GM18502 (cell line): ENCODE measurements around the gene RANBP6.

ENCODE experiments used
- ATAC-seq: cut with Tn5 transposase; IDR thresholded peaks from one replicate; pipeline ENCODE4 v1.9.1; 2021; ENCODE audit warnings: mild to moderate bottlenecking; ENCODE audit not compliant: unreplicated experiment, poor library complexity

Gene RANBP6

DNA sequence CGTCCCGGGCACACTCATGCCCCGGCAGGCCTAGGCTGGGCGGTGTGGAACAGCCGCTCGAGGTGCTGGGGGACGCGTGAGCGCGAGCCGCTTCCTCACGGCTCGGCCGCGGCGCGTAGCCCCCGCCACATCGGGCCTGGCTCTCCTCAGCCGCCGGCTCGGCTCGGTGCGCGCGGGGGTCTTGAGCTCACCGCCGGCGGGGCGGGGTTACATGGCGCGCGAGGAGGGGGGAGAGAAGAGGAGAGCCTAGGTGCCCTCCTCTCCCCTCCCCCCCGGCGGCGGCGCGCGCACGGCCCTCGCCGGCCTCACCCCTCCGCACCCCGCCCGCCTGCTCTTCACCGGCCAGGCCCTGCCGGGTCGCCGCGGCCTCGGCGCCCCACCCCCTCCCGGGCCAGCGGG is 7.7 kb downstream of the RANBP6 start:
- ATAC-seq = peak; percentile 42

DNA sequence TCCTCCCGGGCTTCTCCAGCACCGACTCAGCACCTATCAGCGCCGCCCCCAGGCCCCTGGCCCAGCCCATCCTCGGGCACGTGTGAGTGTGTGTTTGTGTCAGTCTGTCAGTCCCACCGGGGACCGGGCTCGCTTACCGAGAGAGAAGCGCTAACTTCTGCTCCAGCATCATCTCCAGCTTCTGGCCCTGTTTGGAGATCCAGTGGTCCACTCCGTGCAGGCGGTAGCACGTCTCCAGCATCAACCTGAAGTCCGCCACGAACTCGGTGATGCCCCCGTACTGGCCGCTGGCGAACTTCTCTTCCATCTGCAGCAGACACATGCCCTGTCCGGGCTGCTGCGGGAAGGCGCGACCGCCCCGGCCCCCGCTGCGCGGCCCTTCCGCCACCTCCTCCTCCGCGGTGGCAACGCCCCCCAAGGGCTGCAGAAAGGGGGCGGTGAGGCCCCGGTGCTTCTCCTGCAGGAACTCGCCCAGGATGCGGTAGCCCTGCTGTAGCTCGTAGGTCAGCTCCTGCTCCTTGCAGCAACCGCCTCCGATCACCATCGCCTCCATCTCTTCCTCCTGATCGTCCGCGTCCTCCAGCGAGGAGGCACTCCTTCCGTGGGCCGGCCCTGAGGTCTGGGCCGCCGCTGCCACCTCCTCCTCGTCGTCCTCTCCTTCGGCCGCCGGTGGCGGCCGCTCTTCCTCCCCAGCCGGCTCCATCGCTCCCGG is 8.2 kb downstream of the RANBP6 start:
- peak; percentile 82 for ATAC-seq

DNA sequence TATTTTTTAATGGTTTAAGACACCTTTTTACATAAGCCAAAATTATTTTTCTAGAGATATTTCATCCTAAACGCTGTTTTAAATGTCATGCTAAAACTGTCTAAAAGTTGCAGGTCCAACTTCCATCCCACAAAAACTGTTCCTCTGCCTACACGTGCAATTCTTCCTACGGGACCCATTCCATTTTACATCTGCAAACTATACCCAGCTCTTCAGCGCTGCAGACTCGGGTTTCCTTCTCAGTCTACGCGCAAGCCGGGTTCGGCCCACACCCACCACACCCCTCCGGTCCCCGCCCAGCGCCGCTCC is 8.7 kb downstream of the RANBP6 start:
- no peak for ATAC-seq

DNA sequence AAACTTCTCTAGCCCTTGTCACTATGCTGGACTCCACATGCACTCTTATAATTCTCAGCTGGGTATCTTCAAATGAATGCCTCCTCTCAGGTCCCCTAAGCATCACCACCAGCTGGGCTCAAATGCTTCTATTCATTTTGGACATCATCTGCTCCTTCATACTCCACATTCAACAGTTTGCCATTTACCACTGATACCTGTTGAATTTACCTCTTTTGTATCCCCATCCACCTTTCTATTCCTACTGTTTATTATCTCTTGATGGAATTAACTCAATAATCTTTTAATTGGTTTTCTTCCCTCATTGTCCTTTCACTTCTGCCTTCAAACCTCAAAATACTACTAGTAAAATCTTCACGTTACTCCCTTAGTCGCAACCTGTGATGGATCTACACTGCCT is 14.5 kb downstream of the RANBP6 start:
- no peak for ATAC-seq

DNA sequence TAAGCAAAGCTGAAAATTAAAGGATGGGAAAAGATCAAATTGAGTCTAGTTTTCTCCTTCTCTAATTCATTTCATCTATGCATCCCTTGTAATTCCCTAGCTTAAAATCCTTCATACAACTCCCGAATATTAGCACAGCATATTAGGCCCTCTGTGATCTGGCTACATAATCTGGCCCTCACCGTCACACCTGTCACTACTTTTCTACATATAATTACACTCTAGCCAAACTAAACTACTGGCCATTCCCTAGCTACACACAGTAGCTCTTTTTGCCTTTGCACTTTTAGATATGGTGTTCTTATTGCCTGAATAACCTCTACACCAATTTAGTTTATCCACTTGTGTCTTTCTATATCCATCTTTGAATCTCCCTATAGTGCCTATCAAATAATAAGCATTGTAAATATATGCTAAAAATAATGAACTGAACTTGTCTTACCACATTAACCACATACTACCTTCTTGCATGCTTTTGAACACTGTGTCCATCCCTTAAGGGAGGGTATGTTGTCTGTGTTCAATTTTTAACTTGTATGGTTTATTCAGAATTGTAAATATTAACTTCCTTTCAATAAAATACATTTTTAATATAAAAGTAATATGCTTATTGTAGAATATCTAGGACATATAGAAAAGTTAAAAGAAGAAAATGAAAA is 15.9 kb downstream of the RANBP6 start:
- ATAC-seq = no peak

DNA sequence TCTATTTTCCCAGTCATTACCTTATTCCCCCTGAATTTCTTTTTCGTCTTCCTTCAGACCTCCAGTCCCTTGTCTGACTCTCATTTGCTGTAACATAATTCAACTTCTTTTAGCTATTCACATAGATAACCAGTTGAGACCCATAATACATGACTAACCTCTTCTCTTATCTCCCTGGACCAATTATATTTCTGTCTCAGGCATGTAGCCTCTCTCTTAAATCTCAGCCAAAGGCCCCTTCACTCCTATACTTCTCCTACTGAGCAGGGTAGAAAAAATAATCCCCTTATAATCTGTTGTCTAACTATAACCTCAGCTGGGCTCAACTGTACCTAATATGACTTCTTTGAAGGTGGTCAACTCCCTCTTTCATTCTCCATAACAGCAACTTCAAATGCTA is 20.9 kb downstream of the RANBP6 start:
- no peak for ATAC-seq

DNA sequence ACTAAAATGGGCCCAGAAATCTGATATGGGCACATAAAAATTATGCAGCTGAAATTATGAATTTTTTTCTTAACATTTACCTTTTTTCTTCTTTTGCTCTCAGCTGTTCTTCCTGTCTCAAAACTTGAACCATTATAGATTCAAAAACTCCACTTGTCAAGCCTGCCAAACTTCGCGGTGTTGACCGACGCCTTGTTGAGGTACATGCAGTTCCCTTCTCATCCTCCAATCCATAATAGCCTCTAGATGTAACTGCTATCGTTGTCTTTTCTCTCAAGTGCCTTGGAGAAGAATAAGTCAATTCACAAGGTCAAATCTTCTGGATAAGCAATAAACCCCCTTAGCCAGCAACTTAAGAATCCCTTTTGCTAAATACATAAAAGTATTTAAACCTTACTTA is 27.2 kb downstream of the RANBP6 start:
- ATAC-seq = no peak

DNA sequence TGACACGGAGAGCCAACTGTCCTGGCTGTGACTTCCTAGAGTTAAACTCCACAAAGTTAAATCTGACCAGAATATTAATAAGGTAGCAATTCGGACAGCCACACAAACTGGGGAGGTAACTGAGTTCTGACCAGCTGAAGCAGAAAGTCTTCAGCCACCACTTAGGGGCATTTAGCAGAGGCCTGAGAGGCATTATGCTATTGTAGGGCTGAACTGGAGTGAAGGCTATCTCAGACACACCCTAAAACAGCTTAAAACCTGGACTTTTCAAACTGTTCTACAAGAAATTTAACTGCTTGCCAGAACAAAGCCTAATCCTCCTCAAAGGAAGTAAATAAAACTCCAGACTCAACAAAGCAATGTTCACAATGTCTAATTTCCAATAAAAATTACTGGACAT is 32.4 kb downstream of the RANBP6 start:
- no peak for ATAC-seq

DNA sequence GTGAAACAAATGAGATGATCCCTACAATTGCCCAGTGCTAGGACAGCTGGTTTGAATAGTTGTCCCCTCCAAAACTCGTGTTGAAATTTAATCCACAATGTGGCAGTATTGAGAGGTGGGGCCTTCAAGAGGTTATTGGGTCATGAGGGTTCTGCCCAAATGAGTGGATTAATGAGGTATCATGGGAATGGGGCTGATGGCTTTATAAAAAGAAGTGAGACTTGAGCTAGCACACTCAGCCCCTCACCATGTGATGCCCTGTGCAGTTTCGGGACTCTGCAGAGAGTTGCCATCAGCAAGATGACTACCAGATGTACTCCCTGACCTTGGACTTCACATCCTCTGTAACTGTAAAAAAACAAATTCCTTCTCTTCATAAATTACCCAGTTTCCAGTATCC is 33.1 kb downstream of the RANBP6 start:
- ATAC-seq = no peak

DNA sequence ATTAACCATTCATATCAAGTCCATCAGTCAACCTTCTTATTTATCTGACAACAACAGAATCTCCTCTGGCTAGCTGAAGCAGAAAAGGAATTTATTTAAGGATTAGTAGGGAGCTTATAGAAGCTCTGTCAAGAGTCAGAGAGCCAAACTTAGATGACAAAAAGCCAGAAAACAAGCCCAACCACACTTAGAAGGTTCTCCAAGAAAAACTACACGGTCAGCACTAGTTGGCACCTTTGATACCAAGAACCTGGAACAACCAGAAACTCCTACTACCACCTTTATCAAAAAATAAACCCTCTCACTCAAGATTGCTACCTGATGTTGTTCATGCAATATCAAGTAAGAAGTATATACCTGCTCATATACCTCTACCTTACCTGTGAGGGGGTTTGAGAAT is 36.9 kb downstream of the RANBP6 start:
- ATAC-seq = no peak

DNA sequence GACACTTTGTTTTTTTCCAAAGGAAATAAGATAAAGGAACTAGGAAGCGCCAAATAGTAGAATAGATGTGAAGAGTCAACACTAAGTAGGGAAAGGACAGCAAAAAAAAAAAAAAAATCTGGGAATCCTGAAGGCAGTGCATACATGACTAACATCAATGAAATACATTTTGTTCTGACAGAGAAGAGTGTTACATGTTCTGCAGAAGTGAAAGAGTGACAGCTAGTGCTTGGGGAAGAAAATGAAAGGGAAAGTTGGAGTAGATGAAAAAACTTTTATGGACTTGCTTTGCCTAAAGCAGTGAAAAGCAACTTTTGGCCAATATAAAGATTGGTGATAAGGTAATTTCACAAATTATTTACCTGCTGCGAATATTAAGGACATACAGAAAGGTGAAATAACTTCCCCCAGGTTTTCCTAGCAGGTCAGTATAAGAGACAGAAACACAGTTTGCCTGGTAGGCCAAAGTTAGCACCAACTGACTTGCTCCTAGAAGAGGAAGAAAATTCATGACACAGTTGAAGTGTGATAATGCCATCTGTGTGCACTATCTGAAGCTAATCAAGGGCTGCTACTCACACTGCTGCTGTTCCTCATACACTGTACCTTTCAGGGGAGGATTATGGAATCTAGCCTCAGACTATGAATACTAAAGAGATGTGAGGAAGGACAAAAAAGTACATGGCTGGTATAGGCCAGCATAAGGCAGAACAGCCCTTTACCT is 38.6 kb downstream of the RANBP6 start:
- peak; percentile 74 for ATAC-seq

DNA sequence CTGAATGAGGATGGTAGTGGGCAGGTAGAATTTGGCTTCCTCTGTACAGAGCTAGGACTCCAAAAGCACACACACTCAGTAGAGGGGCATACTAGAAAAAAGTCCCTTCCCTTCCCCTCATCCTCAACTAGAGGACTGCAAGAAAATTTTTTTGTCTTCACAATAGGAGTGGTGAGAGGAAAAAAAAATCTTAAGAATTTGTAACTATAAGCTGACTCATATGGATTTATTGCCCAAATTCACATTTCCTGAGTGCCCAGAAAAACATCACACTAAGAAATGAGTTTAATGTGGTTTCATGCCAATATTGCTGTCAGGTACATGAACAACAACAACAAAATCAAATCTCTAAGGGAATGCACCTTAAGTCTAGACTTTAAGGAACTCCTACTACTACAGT is 43.7 kb downstream of the RANBP6 start:
- ATAC-seq = no peak
